HEK293 (cell line): ENCODE data around the gene CPN2.

ENCODE experiments used
- REPIN1 ChIP-seq: fragments of 450-650 bp; formaldehyde crosslinking; IDR thresholded peaks from 2 replicates; pipeline ENCODE4 v1.5.1; 2017; ENCODE audit warnings: missing biosample characterization, missing genetic modification characterization, low read depth
- SP2 ChIP-seq: fragments of 450-650 bp; formaldehyde crosslinking; IDR thresholded peaks from 2 replicates; pipeline ENCODE4 v1.5.1; 2016; ENCODE audit warnings: missing biosample characterization, missing genetic modification characterization
- SP3 ChIP-seq: fragments of 450-650 bp; formaldehyde crosslinking; IDR thresholded peaks from 2 replicates; pipeline ENCODE4 v1.5.1; 2016; ENCODE audit warnings: missing biosample characterization, missing genetic modification characterization
- TCF7L2 ChIP-seq: IDR thresholded peaks from 2 replicates; pipeline ENCODE4 v1.6.1; 2011; ENCODE audit warnings: low read depth, mild to moderate bottlenecking, inconsistent platforms, low read length, moderate library complexity, borderline replicate concordance
- YY1 ChIP-seq: fragments of 450-650 bp; formaldehyde crosslinking; IDR thresholded peaks from 2 replicates; pipeline ENCODE4 v1.5.1; 2018; ENCODE audit warnings: missing biosample characterization, missing genetic modification characterization
- ZEB2 ChIP-seq: fragments of 450-650 bp; formaldehyde crosslinking; IDR thresholded peaks from 2 replicates; pipeline ENCODE4 v1.5.1; 2016; ENCODE audit warnings: missing biosample characterization, missing genetic modification characterization
- ZNF114 ChIP-seq: fragments of 450-650 bp; formaldehyde crosslinking; IDR thresholded peaks from 2 replicates; pipeline ENCODE4 v1.5.0; 2017; ENCODE audit warnings: missing biosample characterization, missing genetic modification characterization
- ZNF302 ChIP-seq: fragments of 450-650 bp; formaldehyde crosslinking; IDR thresholded peaks from 2 replicates; pipeline ENCODE4 v1.5.1; 2016; ENCODE audit warnings: missing biosample characterization, missing genetic modification characterization, low read depth
- ZNF610 ChIP-seq: fragments of 450-650 bp; formaldehyde crosslinking; IDR thresholded peaks from 2 replicates; pipeline ENCODE4 v1.5.1; 2016; ENCODE audit warnings: missing biosample characterization, missing genetic modification characterization, borderline replicate concordance
- ZNF768 ChIP-seq: fragments of 450-650 bp; formaldehyde crosslinking; IDR thresholded peaks from 2 replicates; pipeline ENCODE4 v1.5.1; 2018; ENCODE audit warnings: missing biosample characterization, mild to moderate bottlenecking, missing genetic modification characterization
- ZNF792 ChIP-seq: fragments of 450-650 bp; formaldehyde crosslinking; IDR thresholded peaks from 2 replicates; pipeline ENCODE4 v1.5.1; 2016; ENCODE audit warnings: missing biosample characterization, missing genetic modification characterization
- TF ChIP-seq, protein P1 (sequence below): fragments of 450-650 bp; formaldehyde crosslinking; IDR thresholded peaks from 2 replicates; pipeline ENCODE4 v1.5.1; 2016; ENCODE audit warnings: missing biosample characterization, missing genetic modification characterization
- TF ChIP-seq, protein P2 (sequence below): fragments of 450-650 bp; formaldehyde crosslinking; IDR thresholded peaks from 2 replicates; pipeline ENCODE4 v1.5.1; 2016; ENCODE audit warnings: missing biosample characterization, missing genetic modification characterization
- TF ChIP-seq, protein P3 (sequence below): fragments of 450-650 bp; formaldehyde crosslinking; IDR thresholded peaks from 2 replicates; pipeline ENCODE4 v1.5.1; 2016; ENCODE audit warnings: missing biosample characterization, missing genetic modification characterization

DNA sequence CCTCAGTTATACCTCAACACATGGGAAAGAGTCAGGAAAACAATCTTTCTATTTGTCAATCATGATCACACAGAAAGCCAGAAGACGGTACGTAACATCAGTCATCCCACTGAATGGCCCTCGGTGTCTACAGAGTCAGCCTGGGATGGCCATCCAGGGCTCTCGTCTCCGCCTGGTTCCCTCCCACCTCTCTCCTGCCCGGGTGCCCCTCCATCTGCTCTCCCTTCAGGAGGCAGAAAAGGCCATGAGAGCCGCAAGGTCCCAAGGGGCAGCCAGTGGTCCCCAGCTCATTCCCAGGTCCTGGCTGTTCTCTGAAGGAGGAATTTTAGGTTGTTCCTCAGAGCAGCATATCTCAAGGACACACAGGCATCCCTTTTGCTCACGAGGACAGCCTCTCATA is 22.8 kb upstream of the CPN2 start:
- TF ChIP-seq YY1 (tag by site-specific recombination) = no peak
- TF ChIP-seq ZNF768 = no peak
- no peak for TF ChIP-seq ZNF792 (tag by site-specific recombination)
- no peak for TF ChIP-seq ZEB2 (tag by site-specific recombination)
- TF ChIP-seq ZNF114 (tag by site-specific recombination) = no peak
- no peak for TF ChIP-seq SP2 (tag by site-specific recombination)
- TF ChIP-seq, protein P1, sequence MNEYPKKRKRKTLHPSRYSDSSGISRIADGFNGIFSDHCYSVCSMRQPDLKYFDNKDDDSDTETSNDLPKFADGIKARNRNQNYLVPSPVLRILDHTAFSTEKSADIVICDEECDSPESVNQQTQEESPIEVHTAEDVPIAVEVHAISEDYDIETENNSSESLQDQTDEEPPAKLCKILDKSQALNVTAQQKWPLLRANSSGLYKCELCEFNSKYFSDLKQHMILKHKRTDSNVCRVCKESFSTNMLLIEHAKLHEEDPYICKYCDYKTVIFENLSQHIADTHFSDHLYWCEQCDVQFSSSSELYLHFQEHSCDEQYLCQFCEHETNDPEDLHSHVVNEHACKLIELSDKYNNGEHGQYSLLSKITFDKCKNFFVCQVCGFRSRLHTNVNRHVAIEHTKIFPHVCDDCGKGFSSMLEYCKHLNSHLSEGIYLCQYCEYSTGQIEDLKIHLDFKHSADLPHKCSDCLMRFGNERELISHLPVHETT (tag by site-specific recombination) = no peak
- TF ChIP-seq, protein P2, sequence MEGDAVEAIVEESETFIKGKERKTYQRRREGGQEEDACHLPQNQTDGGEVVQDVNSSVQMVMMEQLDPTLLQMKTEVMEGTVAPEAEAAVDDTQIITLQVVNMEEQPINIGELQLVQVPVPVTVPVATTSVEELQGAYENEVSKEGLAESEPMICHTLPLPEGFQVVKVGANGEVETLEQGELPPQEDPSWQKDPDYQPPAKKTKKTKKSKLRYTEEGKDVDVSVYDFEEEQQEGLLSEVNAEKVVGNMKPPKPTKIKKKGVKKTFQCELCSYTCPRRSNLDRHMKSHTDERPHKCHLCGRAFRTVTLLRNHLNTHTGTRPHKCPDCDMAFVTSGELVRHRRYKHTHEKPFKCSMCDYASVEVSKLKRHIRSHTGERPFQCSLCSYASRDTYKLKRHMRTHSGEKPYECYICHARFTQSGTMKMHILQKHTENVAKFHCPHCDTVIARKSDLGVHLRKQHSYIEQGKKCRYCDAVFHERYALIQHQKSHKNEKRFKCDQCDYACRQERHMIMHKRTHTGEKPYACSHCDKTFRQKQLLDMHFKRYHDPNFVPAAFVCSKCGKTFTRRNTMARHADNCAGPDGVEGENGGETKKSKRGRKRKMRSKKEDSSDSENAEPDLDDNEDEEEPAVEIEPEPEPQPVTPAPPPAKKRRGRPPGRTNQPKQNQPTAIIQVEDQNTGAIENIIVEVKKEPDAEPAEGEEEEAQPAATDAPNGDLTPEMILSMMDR (tag by site-specific recombination) = no peak
- no peak for TF ChIP-seq SP3 (tag by site-specific recombination)
- no peak for TF ChIP-seq ZNF610 (tag by site-specific recombination)
- TF ChIP-seq, protein P3, sequence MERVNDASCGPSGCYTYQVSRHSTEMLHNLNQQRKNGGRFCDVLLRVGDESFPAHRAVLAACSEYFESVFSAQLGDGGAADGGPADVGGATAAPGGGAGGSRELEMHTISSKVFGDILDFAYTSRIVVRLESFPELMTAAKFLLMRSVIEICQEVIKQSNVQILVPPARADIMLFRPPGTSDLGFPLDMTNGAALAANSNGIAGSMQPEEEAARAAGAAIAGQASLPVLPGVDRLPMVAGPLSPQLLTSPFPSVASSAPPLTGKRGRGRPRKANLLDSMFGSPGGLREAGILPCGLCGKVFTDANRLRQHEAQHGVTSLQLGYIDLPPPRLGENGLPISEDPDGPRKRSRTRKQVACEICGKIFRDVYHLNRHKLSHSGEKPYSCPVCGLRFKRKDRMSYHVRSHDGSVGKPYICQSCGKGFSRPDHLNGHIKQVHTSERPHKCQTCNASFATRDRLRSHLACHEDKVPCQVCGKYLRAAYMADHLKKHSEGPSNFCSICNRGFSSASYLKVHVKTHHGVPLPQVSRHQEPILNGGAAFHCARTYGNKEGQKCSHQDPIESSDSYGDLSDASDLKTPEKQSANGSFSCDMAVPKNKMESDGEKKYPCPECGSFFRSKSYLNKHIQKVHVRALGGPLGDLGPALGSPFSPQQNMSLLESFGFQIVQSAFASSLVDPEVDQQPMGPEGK (tag by site-specific recombination) = no peak
- TF ChIP-seq REPIN1 = no peak
- TF ChIP-seq TCF7L2 = no peak
- TF ChIP-seq ZNF302 (tag by site-specific recombination) = no peak
